K562 (cell line): ENCODE data around the gene CHRNB1.

Source experiments
- BACH1 ChIP-seq: fragments of 200-800 bp; sonication (Bioruptor generic); IDR thresholded peaks from 2 replicates; pipeline ENCODE4 v1.6.1; 2016; ENCODE audit warnings: missing genetic modification characterization, missing compliant biosample characterization
- CHD4 ChIP-seq: fragments of 200-600 bp; sonication (generic); IDR thresholded peaks from 3 replicates; pipeline ENCODE4 v1.6.1; 2012; ENCODE audit warnings: low read depth, mild to moderate bottlenecking, mixed read lengths, low read length, inconsistent platforms; ENCODE audit not compliant: insufficient read depth, insufficient replicate concordance, poor library complexity, severe bottlenecking
- SIX5 ChIP-seq, 2 experiments: IDR thresholded peaks; 2 replicates each; pipeline ENCODE4 v1.6.1; 2011; ENCODE audit warnings: low read length in 2 of 2, borderline replicate concordance in 1 of 2, low read depth in 1 of 2, mild to moderate bottlenecking in 1 of 2, moderate library complexity in 1 of 2; ENCODE audit not compliant: insufficient read depth in 1 of 2
- YBX1 ChIP-seq: fragments of 450-650 bp; IDR thresholded peaks from 2 replicates; pipeline ENCODE4 v1.7.1; 2016; ENCODE audit warnings: mild to moderate bottlenecking
- TF ChIP-seq, protein P1 (sequence below), 3 experiments: IDR thresholded peaks in 2 of 3; conservative IDR thresholded peaks in 1 of 3; 2 replicates each; pipeline ENCODE4 v1.5.1; 2011 to 2012; ENCODE audit warnings: low read length in 3 of 3, mild to moderate bottlenecking in 3 of 3, control low read depth in 2 of 3, improper control_type of control experiment in 1 of 3, inconsistent platforms in 1 of 3, low read depth in 1 of 3, mixed read lengths in 1 of 3, moderate library complexity in 1 of 3; ENCODE audit not compliant: insufficient read depth in 2 of 3
- TF ChIP-seq, protein P2 (sequence below): fragments of 450-650 bp; formaldehyde crosslinking; IDR thresholded peaks from 2 replicates; pipeline ENCODE4 v1.4.0; 2022; ENCODE audit warnings: missing genetic modification characterization

DNA sequence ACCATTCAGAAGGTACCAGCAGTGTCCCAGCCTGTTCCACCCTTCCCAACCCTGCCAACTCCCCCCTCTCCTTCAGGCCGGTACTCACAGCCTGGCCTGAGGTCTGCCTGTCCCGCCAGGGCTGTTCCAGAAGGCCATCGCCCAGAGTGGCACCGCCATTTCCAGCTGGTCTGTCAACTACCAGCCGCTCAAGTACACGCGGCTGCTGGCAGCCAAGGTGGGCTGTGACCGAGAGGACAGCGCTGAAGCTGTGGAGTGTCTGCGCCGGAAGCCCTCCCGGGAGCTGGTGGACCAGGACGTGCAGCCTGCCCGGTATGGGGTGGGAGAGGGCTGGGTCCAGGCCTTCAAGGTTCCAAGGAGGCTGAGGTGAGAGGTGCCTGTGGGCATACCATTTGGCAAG is 30.0 kb upstream of the CHRNB1 start:
- TF ChIP-seq, protein P1, sequence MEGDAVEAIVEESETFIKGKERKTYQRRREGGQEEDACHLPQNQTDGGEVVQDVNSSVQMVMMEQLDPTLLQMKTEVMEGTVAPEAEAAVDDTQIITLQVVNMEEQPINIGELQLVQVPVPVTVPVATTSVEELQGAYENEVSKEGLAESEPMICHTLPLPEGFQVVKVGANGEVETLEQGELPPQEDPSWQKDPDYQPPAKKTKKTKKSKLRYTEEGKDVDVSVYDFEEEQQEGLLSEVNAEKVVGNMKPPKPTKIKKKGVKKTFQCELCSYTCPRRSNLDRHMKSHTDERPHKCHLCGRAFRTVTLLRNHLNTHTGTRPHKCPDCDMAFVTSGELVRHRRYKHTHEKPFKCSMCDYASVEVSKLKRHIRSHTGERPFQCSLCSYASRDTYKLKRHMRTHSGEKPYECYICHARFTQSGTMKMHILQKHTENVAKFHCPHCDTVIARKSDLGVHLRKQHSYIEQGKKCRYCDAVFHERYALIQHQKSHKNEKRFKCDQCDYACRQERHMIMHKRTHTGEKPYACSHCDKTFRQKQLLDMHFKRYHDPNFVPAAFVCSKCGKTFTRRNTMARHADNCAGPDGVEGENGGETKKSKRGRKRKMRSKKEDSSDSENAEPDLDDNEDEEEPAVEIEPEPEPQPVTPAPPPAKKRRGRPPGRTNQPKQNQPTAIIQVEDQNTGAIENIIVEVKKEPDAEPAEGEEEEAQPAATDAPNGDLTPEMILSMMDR (IDR thresholded peaks at IDR 0.05 in 2 of 3, conservative IDR thresholded peaks at IDR 0.05 in 1 of 3; ENCODE audit: insufficient read depth in 2 of 3, low read depth in 1 of 3, low read length in 3 of 3): no peak
- TF ChIP-seq BACH1: no peak
- TF ChIP-seq YBX1: no peak
- no peak for TF ChIP-seq CHD4
- TF ChIP-seq SIX5 (IDR thresholded peaks at IDR 0.05; ENCODE audit: borderline replicate concordance in 1 of 2, insufficient read depth in 1 of 2, low read depth in 1 of 2, low read length in 2 of 2): no peak
- TF ChIP-seq, protein P2, sequence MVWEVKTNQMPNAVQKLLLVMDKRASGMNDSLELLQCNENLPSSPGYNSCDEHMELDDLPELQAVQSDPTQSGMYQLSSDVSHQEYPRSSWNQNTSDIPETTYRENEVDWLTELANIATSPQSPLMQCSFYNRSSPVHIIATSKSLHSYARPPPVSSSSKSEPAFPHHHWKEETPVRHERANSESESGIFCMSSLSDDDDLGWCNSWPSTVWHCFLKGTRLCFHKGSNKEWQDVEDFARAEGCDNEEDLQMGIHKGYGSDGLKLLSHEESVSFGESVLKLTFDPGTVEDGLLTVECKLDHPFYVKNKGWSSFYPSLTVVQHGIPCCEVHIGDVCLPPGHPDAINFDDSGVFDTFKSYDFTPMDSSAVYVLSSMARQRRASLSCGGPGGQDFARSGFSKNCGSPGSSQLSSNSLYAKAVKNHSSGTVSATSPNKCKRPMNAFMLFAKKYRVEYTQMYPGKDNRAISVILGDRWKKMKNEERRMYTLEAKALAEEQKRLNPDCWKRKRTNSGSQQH (CRISPR knock-in tag): no peak
